GM18907 (cell line): ENCODE measurements around the gene RAB11FIP3.
A peak's percentile ranks its signal among the peaks of the same experiment; 100 is the strongest.
"Not testable (repeated sequence)": the region's sequence is repeated elsewhere in the genome, so short reads cannot be mapped to it uniquely, and the experiment has no call there.

Source experiments
- ATAC-seq: cut with Tn5 transposase; IDR thresholded peaks from one replicate; pipeline ENCODE4 v1.9.1; 2021; ENCODE audit warnings: mild to moderate bottlenecking, moderate library complexity; ENCODE audit not compliant: unreplicated experiment

RAB11FIP3 gene

GRCh38 chr16:392450-393030 is 32.9 kb upstream of the RAB11FIP3 start:
- ATAC-seq = no peak

- ATAC-seq = no peak
Measured at GRCh38 chr16:396199-396598, 29.2 kb upstream of the RAB11FIP3 start.

- no peak for ATAC-seq
Measured at GRCh38 chr16:396605-397004, 28.8 kb upstream of the RAB11FIP3 start.

GRCh38 chr16:397135-397661 is 28.3 kb upstream of the RAB11FIP3 start, which contains the start of gene NME4:
Gene NME4, plus strand, starts transcription at chr16:397199. Its CDS starts 24 bp downstream, at chr16:397223.
- no peak for ATAC-seq

- ATAC-seq = no peak
Measured at GRCh38 chr16:397736-398332, 27.6 kb upstream of the RAB11FIP3 start.

- ATAC-seq = no peak
Measured at GRCh38 chr16:398561-399339, 26.7 kb upstream of the RAB11FIP3 start.

GRCh38 chr16:399340-400019 is 26.0 kb upstream of the RAB11FIP3 start:
- ATAC-seq = no peak

GRCh38 chr16:400061-400591 is 25.3 kb upstream of the RAB11FIP3 start:
- no peak for ATAC-seq

GRCh38 chr16:401468-402348 is 23.7 kb upstream of the RAB11FIP3 start, which contains the start of gene DECR2:
Gene DECR2, plus strand, starts transcription at chr16:401885. Its CDS starts 79 bp downstream, at chr16:401964.
- peak; percentile 51 for ATAC-seq

GRCh38 chr16:404971-405486 is 20.4 kb upstream of the RAB11FIP3 start:
- ATAC-seq = no peak

GRCh38 chr16:405548-406506 is 19.6 kb upstream of the RAB11FIP3 start:
- no peak for ATAC-seq

GRCh38 chr16:407253-407652 is 18.2 kb upstream of the RAB11FIP3 start:
- no peak for ATAC-seq

GRCh38 chr16:410516-411178 is 14.8 kb upstream of the RAB11FIP3 start:
- ATAC-seq = no peak

- ATAC-seq = no peak
Measured at GRCh38 chr16:411576-412265, 13.7 kb upstream of the RAB11FIP3 start.

GRCh38 chr16:414395-415169 is 10.9 kb upstream of the RAB11FIP3 start:
- ATAC-seq = no peak

- ATAC-seq = not testable (repeated sequence)
Measured at GRCh38 chr16:415170-415498, 10.3 kb upstream of the RAB11FIP3 start.

- ATAC-seq = not testable (repeated sequence)
Measured at GRCh38 chr16:422179-422578, 3.3 kb upstream of the RAB11FIP3 start.
